ENCODE data around the gene CCDC14. TPM values are rescaled to one million over a fixed set of nuclear protein-coding genes. Genes with fewer than 3 reads are reported as not detected.
A peak's percentile ranks its signal among the peaks of the same experiment; 100 is the strongest.
"Not testable (repeated sequence)": the region's sequence is repeated elsewhere in the genome, so short reads cannot be mapped to it uniquely, and the experiment has no call there.

CCDC14 gene
- total RNA-seq, 1 experiment from 2014 or later = 44.9 TPM

GRCh38 chr3:123909785-123910184 is 51.2 kb downstream of the CCDC14 start:
- no peak for DNase-seq (ENCODE audit: low read depth)

- DNase-seq (ENCODE audit: low read depth) = no peak
Measured at GRCh38 chr3:123907720-123908119, 53.3 kb downstream of the CCDC14 start.

DNA sequence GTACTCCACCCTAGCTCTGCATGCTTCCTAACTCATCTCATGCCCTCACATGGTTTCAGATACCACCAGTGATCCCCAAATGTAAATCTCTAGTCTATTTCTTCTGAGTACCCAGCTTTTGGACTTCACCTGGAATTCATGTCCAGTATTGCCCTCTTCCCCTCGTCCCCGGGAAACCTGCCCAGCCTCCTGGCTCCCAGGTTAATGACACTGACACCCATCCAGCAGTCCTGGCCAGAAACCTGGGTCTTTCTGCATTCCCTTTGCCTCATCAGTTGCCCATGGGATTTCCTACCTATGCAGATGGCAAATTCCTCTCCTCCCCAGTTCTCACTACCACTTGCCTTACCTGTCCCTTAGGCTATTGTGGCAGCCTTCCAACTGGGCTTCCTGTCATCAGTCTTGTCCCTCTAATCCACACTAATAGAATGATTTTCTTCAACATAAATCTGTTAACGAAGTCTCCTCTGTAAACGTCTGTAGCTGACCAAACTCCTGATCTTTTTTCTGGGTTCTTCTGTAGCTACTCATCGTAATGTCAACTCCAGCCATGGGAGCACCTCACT is 61.6 kb downstream of the CCDC14 start:
- DNase-seq (ENCODE audit: low read depth) = no peak

- DNase-seq (ENCODE audit: low read depth) = no peak
Measured at GRCh38 chr3:123893012-123893411, 68.0 kb downstream of the CCDC14 start.

DNA sequence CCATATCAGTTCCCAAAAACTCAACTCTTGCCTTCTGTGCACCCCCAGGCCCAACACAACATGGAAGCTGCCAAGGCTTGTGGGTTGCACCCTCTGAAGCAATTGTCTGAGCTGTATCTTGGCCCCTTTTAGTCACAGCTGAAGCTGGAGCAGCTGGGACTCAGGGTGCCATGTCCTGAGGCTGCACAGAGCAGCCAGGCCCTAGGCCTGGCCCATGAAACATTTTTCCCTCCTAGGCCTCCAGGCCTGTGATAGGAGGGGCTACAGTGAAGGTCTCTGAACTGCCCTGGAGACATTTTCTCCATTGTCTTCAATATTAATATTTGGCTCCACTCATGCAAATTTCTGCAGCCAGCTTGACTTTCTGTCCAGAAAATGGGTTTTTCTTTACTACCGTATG is 68.8 kb downstream of the CCDC14 start:
- no peak for DNase-seq (ENCODE audit: low read depth)

DNA sequence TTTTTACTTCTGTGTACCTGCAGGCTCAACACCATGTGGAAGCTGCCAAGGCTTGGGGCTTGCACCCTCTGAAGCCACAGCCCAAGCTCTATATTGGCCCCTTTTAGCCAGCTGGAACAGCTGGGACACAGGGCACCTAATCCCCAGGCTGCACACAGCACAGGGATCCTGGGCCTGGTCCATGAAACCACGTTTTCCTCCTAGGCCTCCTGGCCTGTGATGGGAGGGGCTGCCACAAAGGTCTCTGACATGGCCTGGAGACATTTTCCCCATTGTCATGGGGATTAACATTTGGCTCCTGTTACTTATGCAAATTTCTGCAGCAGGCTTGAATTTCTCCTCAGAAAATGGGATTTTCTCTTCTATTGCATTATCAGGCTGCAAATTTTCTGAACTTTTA is 70.0 kb downstream of the CCDC14 start:
- DNase-seq (ENCODE audit: low read depth) = not testable (repeated sequence)

DNA sequence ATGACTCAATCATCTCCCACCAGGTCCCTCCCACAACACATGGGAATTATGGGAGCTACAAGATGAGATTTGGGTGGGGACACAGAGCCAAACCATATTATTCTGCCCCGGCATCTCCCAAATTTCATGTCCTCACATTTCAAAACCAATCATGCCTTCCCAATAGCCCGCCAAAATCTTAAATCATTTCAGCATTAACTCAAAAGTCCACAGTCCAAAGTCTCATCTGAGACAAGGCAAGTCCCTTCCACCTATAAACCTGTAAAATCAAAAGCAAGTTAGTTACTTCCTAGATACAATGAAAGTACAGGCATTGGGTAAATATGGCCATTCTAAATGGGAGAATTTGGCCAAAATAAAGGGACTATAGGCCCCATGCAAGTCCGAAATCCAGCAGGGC is 70.9 kb downstream of the CCDC14 start:
- not testable (repeated sequence) for DNase-seq (ENCODE audit: low read depth)

GRCh38 chr3:123884993-123885392 is 76.0 kb downstream of the CCDC14 start:
- no peak for DNase-seq (ENCODE audit: low read depth)

- DNase-seq (ENCODE audit: low read depth) = peak; percentile 98
Measured at GRCh38 chr3:123884203-123884831, 76.7 kb downstream of the CCDC14 start, which contains the start of gene MYLK. TSS of gene MYLK (minus strand) at chr3:123884332. CDS start at chr3:123793841, 90,491 bp downstream.

- peak; percentile 47 for DNase-seq (ENCODE audit: low read depth)
Measured at GRCh38 chr3:123883701-123884202, 77.3 kb downstream of the CCDC14 start.

DNA sequence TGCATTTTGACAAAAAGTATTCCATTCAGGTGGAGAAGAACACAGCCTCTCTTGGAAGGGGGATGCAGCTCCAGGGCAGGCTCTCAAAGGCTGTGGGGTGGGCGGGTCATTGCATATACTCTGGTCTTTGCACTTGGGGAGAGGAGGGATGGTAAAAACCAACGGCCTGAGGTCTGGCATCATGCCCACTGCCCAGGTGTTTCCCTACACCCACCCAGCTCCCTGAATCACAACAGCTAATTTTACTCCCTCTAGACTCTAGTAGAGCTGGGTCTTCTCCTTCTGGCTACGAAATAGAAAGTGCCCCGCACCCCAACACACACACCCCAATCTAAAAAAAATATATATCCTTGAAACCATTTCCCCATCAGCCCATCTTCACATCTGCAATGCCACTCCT is 77.9 kb downstream of the CCDC14 start:
- peak; percentile 75 for DNase-seq (ENCODE audit: low read depth)

DNA sequence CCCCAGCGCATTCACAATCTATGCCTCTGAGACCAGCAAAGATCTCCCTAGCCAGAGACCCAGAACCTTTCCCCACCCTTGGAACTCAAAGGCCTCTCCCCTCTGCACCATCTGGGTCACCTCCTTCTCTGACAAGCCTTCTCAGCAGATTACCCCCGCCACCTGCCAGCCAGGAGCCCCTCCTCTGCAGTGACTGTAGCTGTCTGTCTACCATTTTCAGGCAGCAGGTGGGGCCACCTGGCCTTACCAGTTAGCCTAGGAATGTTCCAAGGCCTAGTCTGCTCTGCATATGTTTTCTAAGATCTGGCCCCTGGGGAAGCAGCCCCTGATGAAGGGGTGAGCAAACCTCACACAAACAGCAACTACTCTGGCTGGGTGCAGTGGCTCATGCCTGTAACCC is 79.3 kb downstream of the CCDC14 start:
- DNase-seq (ENCODE audit: low read depth) = no peak

- DNase-seq (ENCODE audit: low read depth) = peak; percentile 70
Measured at GRCh38 chr3:123880998-123881561, 79.9 kb downstream of the CCDC14 start.

GRCh38 chr3:123878807-123879206 is 82.2 kb downstream of the CCDC14 start:
- DNase-seq (ENCODE audit: low read depth) = no peak

GRCh38 chr3:123877965-123878364 is 83.1 kb downstream of the CCDC14 start:
- DNase-seq (ENCODE audit: low read depth) = no peak

GRCh38 chr3:123877466-123877865 is 83.6 kb downstream of the CCDC14 start:
- no peak for DNase-seq (ENCODE audit: low read depth)

DNA sequence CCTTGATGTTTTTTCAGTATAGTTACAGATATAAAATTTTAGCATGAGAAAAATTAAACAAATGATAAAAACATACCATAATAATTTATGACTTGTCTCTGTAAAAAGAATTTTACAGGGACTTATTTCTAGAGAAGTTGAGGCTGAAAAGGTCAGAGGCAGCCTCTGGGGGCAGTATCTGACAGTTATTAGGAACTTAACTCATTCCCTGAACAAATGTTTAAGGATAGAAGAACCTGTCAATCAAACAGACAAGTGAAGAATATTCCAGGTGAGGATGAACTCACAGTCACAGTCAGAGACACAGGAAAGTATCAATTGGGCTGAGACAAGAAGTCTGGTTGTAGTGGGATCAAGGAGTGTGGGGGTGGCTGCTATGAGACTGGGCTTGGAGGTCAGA is 84.2 kb downstream of the CCDC14 start:
- no peak for DNase-seq (ENCODE audit: low read depth)

DNA sequence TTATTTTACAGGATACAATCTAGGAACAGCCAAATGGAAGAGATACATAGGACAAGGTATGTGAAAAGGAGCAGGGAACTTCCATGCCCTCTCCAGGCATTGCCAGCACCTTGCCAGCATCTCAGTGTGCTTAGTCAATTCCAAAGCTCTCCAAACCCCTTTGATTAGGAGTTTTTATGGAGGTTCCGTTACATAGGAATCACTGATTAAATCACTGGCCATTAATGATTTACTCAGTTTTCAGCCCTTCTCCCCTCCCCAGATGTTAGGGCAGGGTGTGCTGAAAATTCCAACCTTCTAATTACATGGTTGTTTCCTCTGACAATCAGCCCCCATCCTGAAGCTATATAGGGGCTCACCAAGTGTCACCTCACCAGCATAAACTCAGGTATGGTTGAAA is 88.4 kb downstream of the CCDC14 start:
- DNase-seq (ENCODE audit: low read depth) = no peak

GRCh38 chr3:123871946-123872345 is 89.1 kb downstream of the CCDC14 start:
- DNase-seq (ENCODE audit: low read depth) = peak; percentile 60

DNA sequence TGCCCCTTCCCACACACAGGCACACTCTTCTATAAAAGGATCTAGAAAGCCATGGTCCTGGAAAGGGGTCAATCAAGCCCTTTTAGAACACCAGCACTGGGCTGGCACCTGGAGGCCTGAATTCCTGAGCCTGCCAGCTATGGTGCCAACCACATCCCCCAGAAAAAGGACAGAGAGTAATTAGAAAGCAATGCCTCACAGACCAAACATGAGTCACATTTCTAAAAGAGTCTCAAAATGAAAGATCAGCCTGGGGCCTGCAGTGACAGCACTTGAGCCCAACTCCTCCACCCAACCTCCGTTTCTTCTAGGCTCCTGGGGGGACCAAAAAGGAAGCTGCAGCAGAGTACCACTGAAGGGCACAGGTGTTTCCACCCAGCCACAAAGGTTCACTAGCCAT is 91.0 kb downstream of the CCDC14 start:
- peak; percentile 95 for DNase-seq (ENCODE audit: low read depth)

- DNase-seq (ENCODE audit: low read depth) = no peak
Measured at GRCh38 chr3:123869165-123869564, 91.9 kb downstream of the CCDC14 start.

DNA sequence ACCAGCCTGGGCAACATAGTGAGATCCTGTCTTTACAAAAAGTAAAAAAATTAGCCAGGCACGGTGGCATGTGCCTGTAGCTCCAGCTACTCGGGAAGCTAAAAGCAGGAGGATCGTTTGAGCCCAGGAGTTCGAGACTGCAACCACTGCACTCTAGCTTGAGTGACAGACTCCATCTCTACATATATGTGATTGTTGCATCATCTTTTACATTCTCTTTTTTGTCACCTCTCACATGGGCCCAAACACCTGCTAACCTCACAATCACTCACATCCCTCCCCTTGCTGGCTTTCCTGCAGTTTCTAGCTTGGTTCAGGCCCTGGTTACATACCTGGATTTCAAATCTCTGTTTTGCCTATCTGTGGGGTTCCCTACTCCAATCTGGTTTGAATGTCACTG is 96.3 kb downstream of the CCDC14 start:
- no peak for DNase-seq (ENCODE audit: low read depth)

Measured in HT1080 (cell line).